Erythroblast (primary cell): ENCODE data around the gene DHCR7.
A peak's percentile ranks its signal among the peaks of the same experiment; 100 is the strongest.

Experiments used
- DNase-seq, 2 experiments: peaks; one replicate each; lab custom pipeline; 2025; lab: John Stamatoyannopoulos, UW
- GATA1 ChIP-seq: IDR thresholded peaks from 2 replicates; pipeline ENCODE4 v1.6.1; 2011; ENCODE audit warnings: low read depth, mild to moderate bottlenecking, control low read depth, low read length, moderate library complexity
- POLR2A ChIP-seq: IDR thresholded peaks from 2 replicates; pipeline ENCODE4 v1.6.1; 2011; ENCODE audit warnings: mild to moderate bottlenecking, low read length

Gene DHCR7

GRCh38 chr11:71391796-71392195 lies 56.4 kb downstream of the DHCR7 start:
- TF ChIP-seq POLR2A (no peak), GATA1 (no peak)
- DNase-seq: no peak

DNA sequence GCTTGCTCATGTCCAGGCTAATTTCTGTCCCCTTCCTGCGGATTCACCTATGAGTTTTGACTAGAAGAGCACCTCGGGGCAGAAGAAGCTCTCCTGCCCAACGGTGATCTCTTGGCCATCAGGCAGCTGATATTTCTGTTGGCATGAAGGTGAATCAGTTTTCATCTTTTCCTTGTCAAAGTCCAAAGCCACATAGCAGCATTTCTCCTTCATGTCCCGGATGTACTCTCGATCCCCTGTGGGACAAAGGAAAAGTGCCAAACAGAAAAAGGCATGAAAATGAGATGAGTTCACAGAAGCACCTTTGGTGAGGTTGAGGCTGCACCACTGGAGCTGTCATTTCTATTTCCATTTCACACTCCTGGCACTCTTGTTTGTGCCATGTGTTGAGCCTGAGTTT lies 56.8 kb downstream of the DHCR7 start:
- DNase-seq: no peak
- no peak for TF ChIP-seq POLR2A
- no peak for TF ChIP-seq GATA1

DNA sequence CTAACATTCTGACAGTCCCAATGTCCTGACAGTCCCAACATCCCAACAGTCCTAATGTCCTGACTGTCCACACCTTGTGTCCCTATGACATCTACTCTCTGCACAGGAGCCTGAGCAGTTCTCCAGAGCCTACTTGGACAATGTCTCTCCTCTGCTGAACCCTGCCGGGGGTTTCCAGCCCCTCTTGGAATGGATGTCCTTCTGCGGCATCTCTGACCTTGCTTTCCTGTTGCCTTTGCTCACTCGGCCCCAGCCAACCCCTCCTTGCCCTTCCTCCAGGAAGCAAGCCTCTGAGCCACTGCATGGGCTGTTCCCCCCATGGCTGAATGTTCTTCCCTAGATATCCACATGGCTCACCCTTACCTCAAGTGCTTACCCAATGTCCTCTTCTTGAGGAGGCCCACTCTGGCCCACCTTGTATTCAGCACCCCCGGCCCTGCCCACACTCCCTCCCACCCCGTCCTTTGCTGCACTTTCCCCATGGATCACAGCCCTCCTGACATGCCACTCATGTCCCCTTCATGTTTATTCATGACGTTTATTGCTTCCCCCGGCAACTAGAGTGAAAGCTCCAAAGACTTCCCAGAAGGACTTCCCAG lies 59.5 kb downstream of the DHCR7 start:
- TF ChIP-seq POLR2A (no peak), GATA1 (no peak)
- peak in 1 of 2 experiments; percentile 17 for DNase-seq

- TF ChIP-seq GATA1: no peak
- DNase-seq: no peak
These were observed 60.2 kb downstream of the DHCR7 start for GRCh38 chr11:71387784-71388636.

GRCh38 chr11:71387200-71387599 lies 61.0 kb downstream of the DHCR7 start:
- no peak for DNase-seq
- TF ChIP-seq POLR2A (no peak), GATA1 (no peak)

GRCh38 chr11:71386202-71386601 lies 62.0 kb downstream of the DHCR7 start:
- no peak for DNase-seq
- TF ChIP-seq POLR2A (no peak), GATA1 (no peak)

DNA sequence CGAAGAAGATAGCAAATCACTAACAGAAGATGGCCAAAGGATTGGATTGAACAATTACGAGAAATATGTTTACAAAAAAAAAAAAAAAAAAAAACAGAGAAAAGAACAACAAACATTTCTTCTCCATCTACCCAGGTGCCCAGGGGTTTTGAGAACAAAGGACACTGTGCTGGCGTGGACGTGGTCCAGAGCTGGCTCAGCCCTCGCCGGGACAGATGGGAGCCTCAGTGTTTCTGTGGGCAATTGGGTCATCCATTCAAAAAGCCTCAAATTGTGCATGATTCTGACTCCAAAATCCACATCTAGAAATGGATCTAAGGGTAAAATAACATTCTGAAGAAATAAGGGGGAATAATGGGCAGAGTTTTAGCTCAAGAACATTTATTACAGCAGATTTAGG lies 63.1 kb downstream of the DHCR7 start:
- DNase-seq: no peak

DNA sequence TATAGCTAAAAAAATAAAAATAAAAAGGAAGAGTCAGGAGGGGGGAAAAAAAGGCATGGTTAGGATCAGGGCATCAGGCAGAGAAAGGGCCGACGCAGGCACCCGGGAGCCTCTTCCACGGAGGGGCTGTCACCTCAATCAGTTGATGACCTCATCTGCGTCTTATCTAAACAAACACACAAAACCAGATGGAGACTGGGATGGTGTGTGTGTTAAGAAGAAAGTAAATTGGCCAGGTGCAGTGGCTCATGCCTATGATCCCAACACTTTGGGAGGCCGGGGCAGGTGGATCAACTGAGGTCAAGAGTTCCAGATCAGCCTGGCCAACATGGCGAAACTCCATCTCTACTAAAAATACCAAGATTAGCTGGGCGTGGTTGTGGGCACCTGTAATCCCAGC lies 63.6 kb downstream of the DHCR7 start:
- no peak for DNase-seq
- TF ChIP-seq GATA1: no peak
- no peak for TF ChIP-seq POLR2A

More for the DNA sequence above, 63.1 kb downstream of the DHCR7 start:
- TF ChIP-seq POLR2A: no peak
- TF ChIP-seq GATA1: no peak
